Effector memory CD4-positive, alpha-beta T cell (primary cell): ENCODE data around the gene ZNF280D.

ENCODE experiments used
- DNase-seq, 3 donors: peaks; one replicate each; pipeline ENCODE4 v3.0.0-alpha.2; 2020
- H3K27ac ChIP-seq: 2 replicates; pipeline ENCODE4 v1.7.0; 2013; ENCODE audit warnings: mild to moderate bottlenecking, low read length, moderate library complexity; ENCODE audit not compliant: insufficient read depth, poor library complexity, severe bottlenecking
- H3K27me3 ChIP-seq: replicated peaks from 2 replicates; pipeline ENCODE4 v1.7.0; 2013; ENCODE audit warnings: mild to moderate bottlenecking, low read length; ENCODE audit not compliant: insufficient read depth, control insufficient read depth, poor library complexity, severe bottlenecking
- H3K36me3 ChIP-seq: 2 replicates; pipeline ENCODE4 v1.7.0; 2013; ENCODE audit warnings: mild to moderate bottlenecking, low read length, moderate library complexity; ENCODE audit not compliant: control insufficient read depth, insufficient read depth
- H3K4me1 ChIP-seq: 2 replicates; pipeline ENCODE4 v1.7.0; 2013; ENCODE audit warnings: low read length, mild to moderate bottlenecking; ENCODE audit not compliant: control insufficient read depth, insufficient read depth, poor library complexity, severe bottlenecking
- H3K4me3 ChIP-seq: 2 replicates; pipeline ENCODE4 v1.7.0; 2013; ENCODE audit warnings: low read length, low read depth, mild to moderate bottlenecking; ENCODE audit not compliant: insufficient read depth, poor library complexity, severe bottlenecking
- H3K9me3 ChIP-seq: 2 replicates; pipeline ENCODE4 v1.7.0; 2013; ENCODE audit warnings: mild to moderate bottlenecking, low read length, moderate library complexity; ENCODE audit not compliant: control insufficient read depth

Gene ZNF280D

GRCh38 chr15:56586206-56586605, 147.1 kb downstream of the ZNF280D start:
- Histone ChIP-seq H3K9me3 (no peaks in the 10 kb centered on the region), H3K4me1 (no peaks in the 10 kb centered on the region)
- no peak for DNase-seq

GRCh38 chr15:56582785-56583184, 150.5 kb downstream of the ZNF280D start:
- DNase-seq = no peak
- no peaks in the 10 kb centered on the region for H3K27me3 ChIP-seq
- no peaks in the 10 kb centered on the region for H3K9me3 ChIP-seq
- no peaks in the 10 kb centered on the region for H3K4me1 ChIP-seq
- H3K27ac ChIP-seq = no peak overlapping the region
- H3K4me3 ChIP-seq = no peak overlapping the region
- no peaks in the 10 kb centered on the region for H3K36me3 ChIP-seq

More at GRCh38 chr15:56586206-56586605, 147.1 kb downstream of the ZNF280D start:
- H3K27ac ChIP-seq = no peak overlapping the region
- H3K36me3 ChIP-seq = no peaks in the 10 kb centered on the region
- H3K4me3 ChIP-seq = no peak overlapping the region
- no peaks in the 10 kb centered on the region for H3K27me3 ChIP-seq
